GM12801 (cell line): ENCODE results near the gene HSDL2.

Source experiments
- TF ChIP-seq, protein P1 (sequence below): IDR thresholded peaks from one replicate; pipeline ENCODE4 v1.5.1; 2011; ENCODE audit warnings: control low read depth; ENCODE audit not compliant: insufficient read length; ENCODE audit errors: extremely low read depth

HSDL2 gene

GRCh38 chr9:112437406-112437805, 57.5 kb downstream of the HSDL2 start:
- TF ChIP-seq, protein P1, sequence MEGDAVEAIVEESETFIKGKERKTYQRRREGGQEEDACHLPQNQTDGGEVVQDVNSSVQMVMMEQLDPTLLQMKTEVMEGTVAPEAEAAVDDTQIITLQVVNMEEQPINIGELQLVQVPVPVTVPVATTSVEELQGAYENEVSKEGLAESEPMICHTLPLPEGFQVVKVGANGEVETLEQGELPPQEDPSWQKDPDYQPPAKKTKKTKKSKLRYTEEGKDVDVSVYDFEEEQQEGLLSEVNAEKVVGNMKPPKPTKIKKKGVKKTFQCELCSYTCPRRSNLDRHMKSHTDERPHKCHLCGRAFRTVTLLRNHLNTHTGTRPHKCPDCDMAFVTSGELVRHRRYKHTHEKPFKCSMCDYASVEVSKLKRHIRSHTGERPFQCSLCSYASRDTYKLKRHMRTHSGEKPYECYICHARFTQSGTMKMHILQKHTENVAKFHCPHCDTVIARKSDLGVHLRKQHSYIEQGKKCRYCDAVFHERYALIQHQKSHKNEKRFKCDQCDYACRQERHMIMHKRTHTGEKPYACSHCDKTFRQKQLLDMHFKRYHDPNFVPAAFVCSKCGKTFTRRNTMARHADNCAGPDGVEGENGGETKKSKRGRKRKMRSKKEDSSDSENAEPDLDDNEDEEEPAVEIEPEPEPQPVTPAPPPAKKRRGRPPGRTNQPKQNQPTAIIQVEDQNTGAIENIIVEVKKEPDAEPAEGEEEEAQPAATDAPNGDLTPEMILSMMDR = no peak

DNA sequence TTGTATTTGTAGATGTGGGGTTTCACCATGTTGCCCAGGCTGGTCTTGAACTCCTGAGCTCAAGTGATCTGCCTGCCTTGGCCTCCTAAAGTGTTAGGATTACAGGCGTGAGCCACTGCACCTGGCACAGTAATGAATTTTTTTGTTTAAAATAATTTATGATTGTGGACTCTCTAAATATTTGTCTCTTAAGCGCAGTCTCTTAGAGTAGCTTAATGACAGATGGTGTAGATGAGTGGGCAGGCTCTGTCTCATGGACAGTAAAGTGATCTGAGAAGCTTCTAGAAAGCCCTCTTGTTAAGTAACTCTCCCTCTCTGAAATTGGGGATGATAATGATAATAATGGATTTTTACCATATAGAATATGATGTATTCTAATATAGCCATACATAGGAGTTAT, 59.3 kb downstream of the HSDL2 start:
- TF ChIP-seq, protein P1 = no peak

DNA sequence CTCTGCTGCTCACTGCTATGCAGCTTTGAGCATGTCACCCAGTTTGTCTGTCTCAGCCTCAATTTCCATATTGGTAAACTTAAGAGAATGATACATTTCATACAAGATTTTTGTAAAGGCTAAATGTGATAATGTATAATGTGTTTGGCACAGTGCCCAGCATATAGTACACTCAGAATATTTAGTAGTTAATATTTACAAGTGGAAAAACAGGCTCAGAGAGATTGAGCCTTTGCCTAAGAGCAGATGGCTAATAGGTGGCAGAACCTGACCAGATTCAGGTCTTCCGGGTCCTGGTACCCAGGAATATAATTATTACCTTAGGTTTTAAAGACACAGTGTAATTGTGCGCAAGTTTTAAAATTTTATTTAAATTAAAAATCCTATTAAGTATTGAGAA, 59.9 kb downstream of the HSDL2 start:
- TF ChIP-seq, protein P1 = no peak

DNA sequence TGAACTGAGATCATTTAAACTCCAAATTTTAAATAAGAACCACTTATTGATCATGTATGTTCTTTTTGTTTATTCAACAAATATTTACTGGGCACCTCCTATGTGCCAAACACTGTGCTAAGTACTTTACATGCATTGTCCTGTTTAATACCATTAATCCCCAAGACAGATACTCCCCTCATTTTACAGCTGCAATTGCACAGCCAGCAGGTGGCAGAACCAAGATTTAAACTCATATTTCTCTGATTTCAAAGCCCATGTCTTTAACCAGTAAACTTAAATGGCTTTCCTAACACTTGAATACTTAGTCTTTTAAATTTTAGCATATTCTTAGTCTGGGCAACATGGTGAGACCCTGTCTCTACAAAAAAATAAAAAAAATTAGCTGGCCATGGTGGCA, 63.3 kb downstream of the HSDL2 start:
- TF ChIP-seq, protein P1 = no peak

DNA sequence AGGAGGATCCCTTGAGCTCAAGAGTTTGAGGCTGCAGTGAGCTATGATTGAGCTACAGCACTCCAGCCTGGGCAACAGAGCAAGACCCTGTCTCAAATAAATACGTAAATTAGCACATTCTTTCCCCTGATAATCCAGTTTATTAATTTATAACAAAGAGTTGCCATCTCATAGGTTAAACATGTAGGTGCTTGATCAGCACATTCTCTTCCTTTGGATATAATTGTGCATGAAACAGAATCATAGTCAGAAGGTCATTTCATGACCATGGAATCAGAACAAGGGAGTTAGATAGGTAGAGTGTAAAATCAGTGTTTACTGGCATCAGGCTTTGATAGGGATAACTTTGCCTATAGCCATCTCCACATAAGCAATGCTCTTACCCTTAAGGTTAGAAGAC, 63.7 kb downstream of the HSDL2 start:
- TF ChIP-seq, protein P1 = no peak

- TF ChIP-seq, protein P1 = no peak
These were observed 65.3 kb downstream of the HSDL2 start for GRCh38 chr9:112445196-112445595.

- TF ChIP-seq, protein P1 = no peak
These were observed 66.2 kb downstream of the HSDL2 start for GRCh38 chr9:112446080-112446479.

- TF ChIP-seq, protein P1 = no peak
These were observed 66.6 kb downstream of the HSDL2 start for GRCh38 chr9:112446526-112446925.
